A549 (cell line): ENCODE measurements around the gene MUC21. TPM values are rescaled to one million over a fixed set of nuclear protein-coding genes. Genes with fewer than 3 reads are reported as not detected.

ENCODE experiments used
- ATAC-seq, 2 experiments: fragments of 200-7000 bp in 1 of 2; fragments of >200 bp in 1 of 2; cut with Nextera tagmentation in 1 of 2; cut with Tn5 transposase in 1 of 2; 3 replicates each; pipeline versions ENCODE4 v1.8.0 to v1.9.1; 2018 to 2020; ENCODE audit warnings: mild to moderate bottlenecking in 1 of 2, moderate library complexity in 1 of 2
- CTCF ChIA-PET: fragments of 300-600 bp; sonication (Branson Sonifier 250); formaldehyde crosslinking; extraction: SDS; loops from one replicate; lab custom pipeline; 2021; ENCODE audit warnings: antibody characterized with exemption, inconsistent platforms; lab: Yijun Ruan, JAX
- POLR2A ChIA-PET: fragments of 350-600 bp; formaldehyde crosslinking; extraction: SDS; loops from one replicate; lab custom pipeline; 2021; ENCODE audit warnings: antibody characterized with exemption, inconsistent platforms; lab: Yijun Ruan, JAX
- DNase-seq, 2 experiments: peaks; one replicate each; pipeline versions ENCODE4 v3.0.0 to v3.0.0-alpha.2; 2011 to 2016; ENCODE audit warnings: low read depth in 1 of 2, low spot score in 1 of 2
- FAIRE-seq: peaks from 2 replicates; lab custom pipeline; 2011; peaks lifted over from hg19 to GRCh38; lab: Jason Lieb, UNC
- H3K27ac ChIP-seq, 2 experiments: fragments of >200 bp; sonication (Bioruptor Twin); formaldehyde crosslinking; 3 replicates each; pipeline ENCODE4 v1.5.1; 2016 to 2017
- H3K4me1 ChIP-seq: fragments of >200 bp; sonication (Bioruptor Twin); formaldehyde crosslinking; 3 replicates; pipeline ENCODE4 v1.6.1; 2016
- H3K4me2 ChIP-seq: fragments of >200 bp; sonication (Bioruptor Twin); formaldehyde crosslinking; 3 replicates; pipeline ENCODE4 v1.6.1; 2016
- H3K4me3 ChIP-seq: fragments of >200 bp; sonication (Bioruptor Twin); formaldehyde crosslinking; 3 replicates; pipeline ENCODE4 v1.5.1; 2016
- H3K9me3 ChIP-seq: fragments of >200 bp; sonication (Bioruptor Twin); formaldehyde crosslinking; 3 replicates; pipeline ENCODE4 v1.6.1; 2016
- BHLHE40 ChIP-seq: IDR thresholded peaks from 2 replicates; pipeline ENCODE4 v1.6.1; 2012; ENCODE audit warnings: low read depth, low read length, inconsistent platforms
- CBX8 ChIP-seq: fragments of 200-600 bp; sonication (generic); IDR thresholded peaks from 2 replicates; pipeline ENCODE4 v1.6.1; 2016
- CEBPB ChIP-seq, 2 experiments: fragments of >200 bp in 1 of 2; sonication (Bioruptor Twin) in 1 of 2; formaldehyde crosslinking in 1 of 2; IDR thresholded peaks; 2 replicates each; pipeline ENCODE4 v1.6.1; 2012 to 2016
- CHD4 ChIP-seq: fragments of 200-600 bp; sonication (generic); IDR thresholded peaks from 2 replicates; pipeline ENCODE4 v1.6.1; 2016; ENCODE audit warnings: antibody characterized with exemption, mild to moderate bottlenecking, borderline replicate concordance
- FOSB ChIP-seq: fragments of 250-450 bp; sonication (Bioruptor Pico); IDR thresholded peaks from 2 replicates; pipeline ENCODE4 v1.5.0; 2020; ENCODE audit warnings: mild to moderate bottlenecking, moderate library complexity
- FOSL2 ChIP-seq, 2 experiments: fragments of 450-650 bp in 1 of 2; fragments of >200 bp in 1 of 2; sonication (Bioruptor Twin) in 1 of 2; formaldehyde crosslinking; IDR thresholded peaks; 2 replicates each; pipeline versions ENCODE4 v1.5.0 to v1.6.1; 2016 to 2020; ENCODE audit warnings: mild to moderate bottlenecking in 1 of 2, moderate library complexity in 1 of 2
- HDAC2 ChIP-seq: fragments of 200-600 bp; sonication (generic); IDR thresholded peaks from 2 replicates; pipeline ENCODE4 v1.6.1; 2016
- HEYL ChIP-seq: fragments of 250-450 bp; sonication (Bioruptor Pico); IDR thresholded peaks from 2 replicates; pipeline ENCODE4 v1.8.0; 2021; ENCODE audit warnings: mild to moderate bottlenecking, moderate library complexity
- HOXB13 ChIP-seq: fragments of 250-450 bp; sonication (Bioruptor Pico); IDR thresholded peaks from 2 replicates; pipeline ENCODE4 v1.5.0; 2020; ENCODE audit warnings: low read depth, mild to moderate bottlenecking, moderate library complexity
- JUNB ChIP-seq: fragments of >200 bp; sonication (Bioruptor Twin); formaldehyde crosslinking; IDR thresholded peaks from 2 replicates; pipeline ENCODE4 v1.6.1; 2016
- KDM1A ChIP-seq: fragments of 200-600 bp; sonication (generic); IDR thresholded peaks from 2 replicates; pipeline ENCODE4 v1.6.1; 2016; ENCODE audit warnings: low read depth, mild to moderate bottlenecking
- MAFK ChIP-seq: fragments of 450-650 bp; IDR thresholded peaks from 2 replicates; pipeline ENCODE4 v1.6.1; 2014; ENCODE audit not compliant: partially characterized antibody
- NFE2L2 ChIP-seq: fragments of 150-350 bp; conservative IDR thresholded peaks from 2 replicates; pipeline ENCODE4 v1.6.1; 2014; ENCODE audit warnings: low read length
- NPAS2 ChIP-seq: fragments of 250-450 bp; sonication (Bioruptor Pico); IDR thresholded peaks from 2 replicates; pipeline ENCODE4 v1.8.0; 2022; ENCODE audit warnings: mild to moderate bottlenecking, moderate library complexity, borderline replicate concordance
- NR3C1 ChIP-seq: fragments of >200 bp; sonication (Bioruptor Twin); formaldehyde crosslinking; IDR thresholded peaks from 3 replicates; pipeline ENCODE4 v1.6.1; 2017
- PHF8 ChIP-seq: fragments of 200-600 bp; sonication (generic); IDR thresholded peaks from 2 replicates; pipeline ENCODE4 v1.6.1; 2016; ENCODE audit warnings: low read depth, mild to moderate bottlenecking, antibody characterized with exemption, moderate library complexity, borderline replicate concordance
- POLR2AphosphoS2 ChIP-seq: conservative IDR thresholded peaks from 2 replicates; pipeline ENCODE4 v1.6.1; 2012; ENCODE audit warnings: low read length, improper control_type of control experiment, inconsistent platforms
- RARB ChIP-seq: fragments of 250-450 bp; sonication (Bioruptor Pico); IDR thresholded peaks from 2 replicates; pipeline ENCODE4 v1.8.0; 2021; ENCODE audit warnings: mild to moderate bottlenecking, moderate library complexity
- TFCP2L1 ChIP-seq: fragments of 250-450 bp; sonication (Bioruptor Pico); IDR thresholded peaks from 2 replicates; pipeline ENCODE4 v1.5.0; 2021; ENCODE audit warnings: mild to moderate bottlenecking
- WGBS: methylation state at CpG from one replicate; pipeline ENCODE4 v1.1.6; 2017; ENCODE audit errors: missing lambda C conversion rate; 5-methylcytosine and 5-hydroxymethylcytosine counted together
- polyA plus RNA-seq, 4 experiments: library from polyadenylated mRNA; depleted of rRNA in 3 of 4; stranded (reverse); fragments of >200 nt; fragmentation: RNase III in 1 of 4; extraction: RNeasy Plus Mini Kit Qiagen cat#74134 plus additional on column Dnase treatment in 1 of 4; gene quantifications; 2 replicates in 3 of 4; 3 replicates in 1 of 4; pipeline ENCODE4 v1.2.3, GENCODE V29; 2011 to 2017
- TF ChIP-seq, protein P1 (sequence below): fragments of >200 bp; sonication (Bioruptor Twin); formaldehyde crosslinking; IDR thresholded peaks from 3 replicates; pipeline ENCODE4 v1.5.1; 2016
- TF ChIP-seq, protein P2 (sequence below): fragments of 200-600 bp; sonication (generic); IDR thresholded peaks from 2 replicates; pipeline ENCODE4 v1.6.1; 2016; ENCODE audit warnings: antibody characterized with exemption, mild to moderate bottlenecking, moderate library complexity
- TF ChIP-seq, protein P3 (sequence below): fragments of 250-450 bp; sonication (Bioruptor Pico); IDR thresholded peaks from 2 replicates; pipeline ENCODE4 v1.5.0; 2021; ENCODE audit warnings: mild to moderate bottlenecking, moderate library complexity, borderline replicate concordance

Gene MUC21
- polyA plus RNA-seq, 2 of the 4 experiments (the other 2 are of a cell fraction): not detected

DNA sequence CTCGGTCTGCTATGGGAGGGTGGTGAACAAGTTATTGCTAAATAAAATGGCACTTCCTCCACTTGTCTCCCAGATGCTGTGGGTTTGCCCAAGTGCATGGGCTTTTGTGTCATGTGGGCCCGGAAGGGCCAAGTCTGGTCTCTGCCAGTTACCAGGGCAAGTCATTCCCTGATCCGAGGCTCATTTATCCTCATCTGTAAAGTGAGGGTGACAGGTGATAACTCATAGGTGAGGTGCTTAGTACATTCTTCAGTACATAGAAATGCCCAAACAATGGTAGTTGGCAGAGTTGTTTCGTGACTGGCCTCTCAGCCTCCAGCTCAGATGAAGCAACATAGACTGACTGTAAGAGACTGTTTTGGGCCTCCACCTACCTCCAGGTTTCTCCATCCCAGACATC is 44.8 kb upstream of the MUC21 start:
- Histone ChIP-seq H3K4me2 (no peak overlapping the region), H3K27ac (no peak overlapping the region), H3K9me3 (no peaks in the 10 kb centered on the region), H3K4me3 (no peak overlapping the region), H3K4me1 (peaks cover 14% of the 10 kb centered on the region)
- ChIA-PET POLR2A (no interaction called here), CTCF (interaction anchor here (1.0 kb wide), 1 partner anchor 260 kb away, joined by 3 read pairs; no protein-coding TSS in a partner anchor)
- ATAC-seq: no peak
- FAIRE-seq: no peak
- 59% methylated on average over 4 of the region's 4 CpGs for WGBS
- TF ChIP-seq MAFK (no peak), HDAC2 (no peak)
- TF ChIP-seq, protein P1, sequence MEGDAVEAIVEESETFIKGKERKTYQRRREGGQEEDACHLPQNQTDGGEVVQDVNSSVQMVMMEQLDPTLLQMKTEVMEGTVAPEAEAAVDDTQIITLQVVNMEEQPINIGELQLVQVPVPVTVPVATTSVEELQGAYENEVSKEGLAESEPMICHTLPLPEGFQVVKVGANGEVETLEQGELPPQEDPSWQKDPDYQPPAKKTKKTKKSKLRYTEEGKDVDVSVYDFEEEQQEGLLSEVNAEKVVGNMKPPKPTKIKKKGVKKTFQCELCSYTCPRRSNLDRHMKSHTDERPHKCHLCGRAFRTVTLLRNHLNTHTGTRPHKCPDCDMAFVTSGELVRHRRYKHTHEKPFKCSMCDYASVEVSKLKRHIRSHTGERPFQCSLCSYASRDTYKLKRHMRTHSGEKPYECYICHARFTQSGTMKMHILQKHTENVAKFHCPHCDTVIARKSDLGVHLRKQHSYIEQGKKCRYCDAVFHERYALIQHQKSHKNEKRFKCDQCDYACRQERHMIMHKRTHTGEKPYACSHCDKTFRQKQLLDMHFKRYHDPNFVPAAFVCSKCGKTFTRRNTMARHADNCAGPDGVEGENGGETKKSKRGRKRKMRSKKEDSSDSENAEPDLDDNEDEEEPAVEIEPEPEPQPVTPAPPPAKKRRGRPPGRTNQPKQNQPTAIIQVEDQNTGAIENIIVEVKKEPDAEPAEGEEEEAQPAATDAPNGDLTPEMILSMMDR: no peak
- no peak for DNase-seq

DNA sequence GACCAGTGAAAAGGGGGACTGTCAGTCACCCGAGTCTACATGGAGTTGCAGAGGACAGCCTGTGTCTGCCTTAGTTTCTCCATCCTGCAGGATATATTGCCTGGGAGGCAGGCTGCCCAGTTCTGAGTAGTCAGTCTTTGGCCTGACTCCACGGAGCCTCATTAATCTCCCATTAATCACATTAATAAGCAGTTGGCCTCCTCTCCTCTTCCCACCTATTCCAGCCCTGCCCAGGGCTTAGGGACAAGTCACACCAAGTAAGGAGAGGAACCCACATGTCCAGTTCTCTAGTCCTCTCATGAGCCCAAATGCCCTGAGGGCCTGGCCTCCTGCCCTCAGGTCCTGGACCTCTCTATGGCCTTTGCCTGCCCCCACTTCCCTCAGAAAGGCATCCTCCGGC is 44.0 kb upstream of the MUC21 start:
- POLR2A ChIA-PET: no interaction called here
- Histone ChIP-seq H3K4me3 (no peak overlapping the region), H3K4me2 (no peak overlapping the region), H3K9me3 (no peaks in the 10 kb centered on the region), H3K27ac (no peak overlapping the region), H3K4me1 (peaks cover 14% of the 10 kb centered on the region)
- FAIRE-seq: no peak
- CTCF ChIA-PET: interaction anchor here (1.5 to 4.7 kb wide), 2 partner anchors 130 to 141 kb away, joined by 4 to 47 read pairs; no protein-coding TSS in a partner anchor
- WGBS: 82% methylated on average over 3 of the region's 3 CpGs
- TF ChIP-seq, protein P2, sequence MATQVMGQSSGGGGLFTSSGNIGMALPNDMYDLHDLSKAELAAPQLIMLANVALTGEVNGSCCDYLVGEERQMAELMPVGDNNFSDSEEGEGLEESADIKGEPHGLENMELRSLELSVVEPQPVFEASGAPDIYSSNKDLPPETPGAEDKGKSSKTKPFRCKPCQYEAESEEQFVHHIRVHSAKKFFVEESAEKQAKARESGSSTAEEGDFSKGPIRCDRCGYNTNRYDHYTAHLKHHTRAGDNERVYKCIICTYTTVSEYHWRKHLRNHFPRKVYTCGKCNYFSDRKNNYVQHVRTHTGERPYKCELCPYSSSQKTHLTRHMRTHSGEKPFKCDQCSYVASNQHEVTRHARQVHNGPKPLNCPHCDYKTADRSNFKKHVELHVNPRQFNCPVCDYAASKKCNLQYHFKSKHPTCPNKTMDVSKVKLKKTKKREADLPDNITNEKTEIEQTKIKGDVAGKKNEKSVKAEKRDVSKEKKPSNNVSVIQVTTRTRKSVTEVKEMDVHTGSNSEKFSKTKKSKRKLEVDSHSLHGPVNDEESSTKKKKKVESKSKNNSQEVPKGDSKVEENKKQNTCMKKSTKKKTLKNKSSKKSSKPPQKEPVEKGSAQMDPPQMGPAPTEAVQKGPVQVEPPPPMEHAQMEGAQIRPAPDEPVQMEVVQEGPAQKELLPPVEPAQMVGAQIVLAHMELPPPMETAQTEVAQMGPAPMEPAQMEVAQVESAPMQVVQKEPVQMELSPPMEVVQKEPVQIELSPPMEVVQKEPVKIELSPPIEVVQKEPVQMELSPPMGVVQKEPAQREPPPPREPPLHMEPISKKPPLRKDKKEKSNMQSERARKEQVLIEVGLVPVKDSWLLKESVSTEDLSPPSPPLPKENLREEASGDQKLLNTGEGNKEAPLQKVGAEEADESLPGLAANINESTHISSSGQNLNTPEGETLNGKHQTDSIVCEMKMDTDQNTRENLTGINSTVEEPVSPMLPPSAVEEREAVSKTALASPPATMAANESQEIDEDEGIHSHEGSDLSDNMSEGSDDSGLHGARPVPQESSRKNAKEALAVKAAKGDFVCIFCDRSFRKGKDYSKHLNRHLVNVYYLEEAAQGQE: no peak
- no peak for TF ChIP-seq HOXB13 (CRISPR knock-in tag)
- TF ChIP-seq RARB (CRISPR knock-in tag): no peak
- TF ChIP-seq NPAS2: no peak
- TF ChIP-seq, protein P3, sequence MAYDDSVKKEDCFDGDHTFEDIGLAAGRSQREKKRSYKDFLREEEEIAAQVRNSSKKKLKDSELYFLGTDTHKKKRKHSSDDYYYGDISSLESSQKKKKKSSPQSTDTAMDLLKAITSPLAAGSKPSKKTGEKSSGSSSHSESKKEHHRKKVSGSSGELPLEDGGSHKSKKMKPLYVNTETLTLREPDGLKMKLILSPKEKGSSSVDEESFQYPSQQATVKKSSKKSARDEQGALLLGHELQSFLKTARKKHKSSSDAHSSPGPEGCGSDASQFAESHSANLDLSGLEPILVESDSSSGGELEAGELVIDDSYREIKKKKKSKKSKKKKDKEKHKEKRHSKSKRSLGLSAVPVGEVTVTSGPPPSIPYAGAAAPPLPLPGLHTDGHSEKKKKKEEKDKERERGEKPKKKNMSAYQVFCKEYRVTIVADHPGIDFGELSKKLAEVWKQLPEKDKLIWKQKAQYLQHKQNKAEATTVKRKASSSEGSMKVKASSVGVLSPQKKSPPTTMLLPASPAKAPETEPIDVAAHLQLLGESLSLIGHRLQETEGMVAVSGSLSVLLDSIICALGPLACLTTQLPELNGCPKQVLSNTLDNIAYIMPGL (CRISPR knock-in tag): no peak
- no peak for TF ChIP-seq NFE2L2
- no peak for TF ChIP-seq KDM1A
- TF ChIP-seq CBX8: no peak
- TF ChIP-seq JUNB: no peak
- TF ChIP-seq, protein P1: no peak
- no peak for TF ChIP-seq CEBPB (IDR thresholded peaks at IDR 0.05)
- TF ChIP-seq CHD4: no peak
- TF ChIP-seq BHLHE40: no peak
- no peak for TF ChIP-seq PHF8
- no peak for TF ChIP-seq TFCP2L1 (CRISPR knock-in tag)
- no peak for TF ChIP-seq POLR2AphosphoS2
- TF ChIP-seq NR3C1: no peak
- no peak for TF ChIP-seq HEYL (CRISPR knock-in tag)
- no peak for TF ChIP-seq FOSL2 (IDR thresholded peaks at IDR 0.05)
- no peak for TF ChIP-seq FOSL2 (CRISPR knock-in tag; IDR thresholded peaks at IDR 0.05)
- no peak for TF ChIP-seq FOSB
- ATAC-seq: no peak
- DNase-seq: no peak
